ENCODE results near the gene PAWR.

PAWR gene

GRCh38 chr12:79591988-79592387 is 98.8 kb downstream of the PAWR start:
- Mint-ChIP-seq H3K27me3 (ENCODE audit: low read depth, poor library complexity) (no peaks in the 10 kb centered on the region), H3K9me3 (no peaks in the 10 kb centered on the region), H3K27ac (no peak overlapping the region), H3K4me3 (no peak overlapping the region), H3K4me1 (no peaks in the 10 kb centered on the region), H3K36me3 (ENCODE audit: low read depth) (peaks cover 7% of the 10 kb centered on the region)
- no peak for DNase-seq
- TF ChIP-seq, protein P1, sequence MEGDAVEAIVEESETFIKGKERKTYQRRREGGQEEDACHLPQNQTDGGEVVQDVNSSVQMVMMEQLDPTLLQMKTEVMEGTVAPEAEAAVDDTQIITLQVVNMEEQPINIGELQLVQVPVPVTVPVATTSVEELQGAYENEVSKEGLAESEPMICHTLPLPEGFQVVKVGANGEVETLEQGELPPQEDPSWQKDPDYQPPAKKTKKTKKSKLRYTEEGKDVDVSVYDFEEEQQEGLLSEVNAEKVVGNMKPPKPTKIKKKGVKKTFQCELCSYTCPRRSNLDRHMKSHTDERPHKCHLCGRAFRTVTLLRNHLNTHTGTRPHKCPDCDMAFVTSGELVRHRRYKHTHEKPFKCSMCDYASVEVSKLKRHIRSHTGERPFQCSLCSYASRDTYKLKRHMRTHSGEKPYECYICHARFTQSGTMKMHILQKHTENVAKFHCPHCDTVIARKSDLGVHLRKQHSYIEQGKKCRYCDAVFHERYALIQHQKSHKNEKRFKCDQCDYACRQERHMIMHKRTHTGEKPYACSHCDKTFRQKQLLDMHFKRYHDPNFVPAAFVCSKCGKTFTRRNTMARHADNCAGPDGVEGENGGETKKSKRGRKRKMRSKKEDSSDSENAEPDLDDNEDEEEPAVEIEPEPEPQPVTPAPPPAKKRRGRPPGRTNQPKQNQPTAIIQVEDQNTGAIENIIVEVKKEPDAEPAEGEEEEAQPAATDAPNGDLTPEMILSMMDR (IDR thresholded peaks at IDR 0.05), result no peak

DNA sequence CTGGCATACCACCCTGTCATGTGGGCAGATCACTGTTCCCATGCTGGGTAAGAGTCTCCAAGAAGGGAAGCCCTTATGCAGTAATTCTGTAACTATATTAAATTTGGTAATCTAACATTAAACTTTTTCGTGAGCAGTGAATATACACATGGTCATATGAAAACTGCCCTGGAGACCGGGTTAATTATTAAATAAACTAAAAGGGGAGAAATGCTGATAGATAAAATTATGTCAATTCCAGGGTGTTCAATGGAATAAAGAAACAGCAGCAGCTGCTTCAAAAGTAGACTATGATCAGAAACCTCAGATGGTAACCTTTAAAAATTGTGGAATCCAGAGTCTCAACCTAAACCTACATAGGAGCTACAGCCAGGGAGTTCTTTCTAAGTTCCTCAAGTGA is 100.0 kb downstream of the PAWR start:
- H3K36me3 Mint-ChIP-seq (ENCODE audit: low read depth), result peaks cover 7% of the 10 kb centered on the region
- DNase-seq, result no peak

GRCh38 chr12:79587368-79587767 is 103.4 kb downstream of the PAWR start:
- no peak overlapping the region for H3K4me3 Mint-ChIP-seq
- no peaks in the 10 kb centered on the region for H3K9me3 Mint-ChIP-seq
- no peaks in the 10 kb centered on the region for H3K27me3 Mint-ChIP-seq (ENCODE audit: low read depth, poor library complexity)
- TF ChIP-seq, protein P1 (IDR thresholded peaks at IDR 0.05), result no peak
- DNase-seq, result no peak
- H3K4me1 Mint-ChIP-seq, result no peaks in the 10 kb centered on the region
- peaks cover 8% of the 10 kb centered on the region for H3K36me3 Mint-ChIP-seq (ENCODE audit: low read depth)
- H3K27ac Mint-ChIP-seq, result no peak overlapping the region

More for the DNA sequence above, 100.0 kb downstream of the PAWR start:
- Mint-ChIP-seq H3K4me1 (no peaks in the 10 kb centered on the region), H3K27ac (no peak overlapping the region), H3K27me3 (ENCODE audit: low read depth, poor library complexity) (no peaks in the 10 kb centered on the region), H3K9me3 (no peaks in the 10 kb centered on the region), H3K4me3 (no peak overlapping the region)
- TF ChIP-seq, protein P1 (IDR thresholded peaks at IDR 0.05), result no peak

DNA sequence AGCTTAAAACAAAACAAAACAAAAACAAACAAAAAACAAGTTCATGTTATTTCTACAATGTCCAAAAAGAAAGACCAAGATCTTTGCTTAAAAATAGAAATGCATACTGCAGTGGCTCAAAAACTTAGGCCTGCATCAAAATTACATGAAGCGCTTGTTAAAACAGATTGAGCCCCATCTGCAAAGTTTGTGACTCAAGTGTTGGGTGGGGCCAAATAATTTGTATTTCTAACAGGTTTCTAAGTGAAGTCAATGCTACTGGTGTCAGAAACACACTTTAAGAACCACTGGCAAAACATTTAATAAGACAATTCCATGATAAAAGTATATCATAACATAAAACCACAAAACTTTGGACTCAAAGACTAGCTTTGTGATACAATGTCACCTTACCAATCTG is 105.6 kb downstream of the PAWR start:
- H3K27me3 Mint-ChIP-seq (ENCODE audit: low read depth, poor library complexity), result no peaks in the 10 kb centered on the region
- H3K27ac Mint-ChIP-seq, result no peak overlapping the region
- DNase-seq, result no peak
- H3K9me3 Mint-ChIP-seq, result no peaks in the 10 kb centered on the region
- no peak overlapping the region for H3K4me3 Mint-ChIP-seq
- peaks cover 15% of the 10 kb centered on the region for H3K36me3 Mint-ChIP-seq (ENCODE audit: low read depth)
- TF ChIP-seq, protein P1 (IDR thresholded peaks at IDR 0.05), result no peak
- H3K4me1 Mint-ChIP-seq, result no peaks in the 10 kb centered on the region

DNA sequence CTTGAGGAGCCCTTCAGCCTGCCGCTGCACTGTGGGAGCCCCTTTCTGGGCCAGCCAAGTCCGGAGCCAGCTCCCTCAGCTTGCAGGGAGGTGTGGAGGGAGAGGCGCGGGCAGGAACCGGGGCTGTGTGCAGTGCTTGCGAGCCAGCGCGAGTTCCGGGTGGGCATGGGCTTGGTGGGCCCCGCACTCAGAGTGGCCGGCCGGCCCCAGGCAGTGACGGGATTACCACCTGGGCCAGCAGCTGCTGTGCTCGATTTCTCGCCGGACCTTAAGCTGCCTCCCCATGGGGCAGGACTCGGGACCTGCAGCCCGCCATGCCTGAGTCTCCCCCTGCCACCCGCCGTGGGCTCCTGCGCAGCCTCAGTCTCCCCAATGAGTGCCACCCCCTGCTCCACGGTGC is 116.9 kb downstream of the PAWR start:
- TF ChIP-seq, protein P1 (IDR thresholded peaks at IDR 0.05), result no peak
- Mint-ChIP-seq H3K36me3 (ENCODE audit: low read depth) (peaks cover 91% of the 10 kb centered on the region), H3K4me3 (no peak overlapping the region), H3K9me3 (peaks cover 76% of the 10 kb centered on the region), H3K27me3 (ENCODE audit: low read depth, poor library complexity) (no peaks in the 10 kb centered on the region), H3K27ac (no peak overlapping the region), H3K4me1 (no peaks in the 10 kb centered on the region)
- no peak for DNase-seq

DNA sequence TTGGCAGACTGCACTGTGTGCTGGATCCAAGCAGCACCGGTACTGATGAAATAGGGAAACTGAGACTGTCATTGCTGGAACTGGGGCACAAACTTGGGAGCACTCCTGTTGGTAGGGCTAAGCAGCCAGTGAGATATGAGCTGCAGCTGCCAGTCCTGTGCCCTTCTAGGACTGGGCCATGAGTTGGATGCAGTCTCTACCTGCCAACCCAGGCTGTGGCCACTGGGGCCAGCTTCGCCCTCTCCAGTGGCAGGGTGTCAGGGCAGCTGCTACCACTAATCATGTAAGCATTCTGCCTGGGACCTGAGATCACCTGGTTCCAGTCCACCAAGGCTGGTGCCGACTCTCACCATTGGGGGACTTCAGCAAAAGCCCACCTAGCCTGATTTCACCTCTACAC is 121.1 kb downstream of the PAWR start:
- TF ChIP-seq, protein P1 (IDR thresholded peaks at IDR 0.05), result no peak
- H3K4me3 Mint-ChIP-seq, result no peak overlapping the region

More for the DNA sequence above, 121.1 kb downstream of the PAWR start:
- peaks cover 15% of the 10 kb centered on the region for H3K4me1 Mint-ChIP-seq
- H3K27ac Mint-ChIP-seq, result no peak overlapping the region
- H3K36me3 Mint-ChIP-seq (ENCODE audit: low read depth), result peaks cover 88% of the 10 kb centered on the region
- peaks cover 57% of the 10 kb centered on the region for H3K9me3 Mint-ChIP-seq
- no peak for DNase-seq
- no peaks in the 10 kb centered on the region for H3K27me3 Mint-ChIP-seq (ENCODE audit: low read depth, poor library complexity)

Data from nephron progenitor cell (in vitro differentiated cells).